ENCODE data around the gene MRPL51.
"Not testable (repeated sequence)": the region's sequence is repeated elsewhere in the genome, so short reads cannot be mapped to it uniquely, and the experiment has no call there.

MRPL51 gene

GRCh38 chr12:6489449-6489848, 3.6 kb downstream of the MRPL51 start:
- in situ Hi-C loops (cut with MboI; ENCODE audit: low sequenced_read_pairs) = no loop called here

DNA sequence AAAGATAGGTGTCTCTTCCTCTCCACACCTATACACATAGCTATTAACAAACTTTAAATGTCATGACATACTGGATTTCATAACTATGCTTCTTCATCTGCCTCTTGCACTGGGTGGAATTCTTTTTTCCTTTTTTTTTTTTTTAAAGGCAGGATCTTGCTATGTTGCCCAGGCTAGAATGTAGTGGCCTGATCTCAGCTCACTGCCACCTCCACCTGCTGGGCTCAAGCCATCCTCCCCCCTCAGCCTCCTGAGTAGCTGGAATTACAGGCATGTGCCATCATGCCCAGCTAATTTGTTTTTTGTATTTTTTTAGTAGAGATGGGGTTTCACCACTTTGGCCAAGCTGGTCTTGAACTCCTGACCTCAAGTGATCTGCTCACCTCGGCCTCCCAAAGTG, 4.8 kb downstream of the MRPL51 start:
- in situ Hi-C loops (cut with MboI; ENCODE audit: low sequenced_read_pairs) = no loop called here

DNA sequence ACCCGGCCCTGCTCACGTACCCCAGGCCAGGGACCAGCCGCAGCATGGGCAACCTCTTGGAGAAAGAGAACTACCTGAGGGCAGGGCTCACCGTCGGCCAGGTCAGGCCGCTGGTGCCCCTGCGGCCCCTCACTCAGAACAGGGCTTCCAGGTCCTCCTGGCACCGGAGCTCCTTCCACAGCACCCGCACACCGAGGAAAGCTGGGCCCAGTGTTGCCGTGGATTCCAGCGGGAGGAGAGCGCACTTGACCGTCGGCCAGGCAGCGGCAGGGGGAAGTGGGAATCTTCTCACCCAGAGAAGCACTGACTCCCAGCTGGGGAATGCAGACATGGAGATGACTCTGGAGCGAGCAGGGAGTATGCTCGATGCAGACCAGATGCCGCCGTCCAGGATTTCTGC, 14.6 kb downstream of the MRPL51 start:
- in situ Hi-C loops (cut with MboI; ENCODE audit: low sequenced_read_pairs) = no loop called here

DNA sequence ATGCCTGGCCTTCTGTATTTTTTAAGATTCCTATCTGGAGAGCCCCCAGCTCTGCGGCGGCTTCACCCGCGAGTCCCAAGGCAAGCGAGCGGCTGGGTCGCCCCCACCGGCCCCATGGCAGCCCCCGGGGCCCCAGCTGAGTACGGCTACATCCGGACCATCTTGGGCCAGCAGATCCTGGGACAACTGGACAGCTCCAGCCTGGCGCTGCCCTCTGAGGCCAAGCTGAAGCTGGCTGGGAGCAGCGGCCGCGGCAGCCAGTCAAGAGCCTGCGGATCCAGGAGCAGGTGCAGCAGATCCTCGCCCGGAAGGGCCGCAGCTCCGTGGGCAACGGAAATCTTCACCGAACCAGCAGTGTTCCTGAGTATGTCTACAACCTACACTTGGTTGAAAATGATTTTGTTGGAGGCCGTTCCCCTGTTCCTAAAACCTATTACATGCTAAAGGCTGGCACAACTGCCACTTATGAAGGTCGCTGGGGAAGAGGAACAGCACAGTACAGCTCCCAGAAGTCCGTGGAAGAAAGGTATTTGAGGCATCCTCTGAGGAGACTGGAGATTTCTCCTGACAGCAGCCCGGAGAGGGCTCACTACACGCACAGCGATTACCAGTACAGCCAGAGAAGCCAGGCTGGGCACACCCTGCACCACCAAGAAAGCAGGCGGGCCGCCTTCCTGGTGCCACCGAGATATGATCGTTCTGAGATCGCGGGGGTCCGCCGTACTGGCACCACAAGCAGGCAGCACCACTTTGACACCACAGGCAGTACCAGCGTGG, 15.3 kb downstream of the MRPL51 start:
- in situ Hi-C loops (cut with MboI; ENCODE audit: low sequenced_read_pairs) = not testable (repeated sequence)

DNA sequence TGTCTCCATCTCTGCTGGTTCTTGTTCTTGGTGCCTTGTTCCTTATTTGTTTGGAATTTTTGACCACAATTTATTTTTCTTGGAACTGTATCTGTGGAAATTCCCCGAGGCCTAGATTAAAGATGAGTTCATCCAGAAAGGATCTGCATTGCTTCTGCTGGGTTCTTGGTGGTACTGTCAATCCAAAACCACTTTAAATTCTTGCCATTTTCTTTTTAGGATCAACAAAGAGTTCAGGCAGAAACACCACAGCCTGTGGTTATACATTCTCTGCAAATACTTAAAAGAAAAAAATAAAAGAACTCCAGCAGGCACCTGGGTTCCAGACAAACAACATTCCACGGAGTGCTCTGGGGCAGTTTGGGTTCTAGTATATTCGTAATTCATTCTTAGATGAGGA, 16.6 kb downstream of the MRPL51 start:
- in situ Hi-C loops (cut with MboI; ENCODE audit: low sequenced_read_pairs) = no loop called here

DNA sequence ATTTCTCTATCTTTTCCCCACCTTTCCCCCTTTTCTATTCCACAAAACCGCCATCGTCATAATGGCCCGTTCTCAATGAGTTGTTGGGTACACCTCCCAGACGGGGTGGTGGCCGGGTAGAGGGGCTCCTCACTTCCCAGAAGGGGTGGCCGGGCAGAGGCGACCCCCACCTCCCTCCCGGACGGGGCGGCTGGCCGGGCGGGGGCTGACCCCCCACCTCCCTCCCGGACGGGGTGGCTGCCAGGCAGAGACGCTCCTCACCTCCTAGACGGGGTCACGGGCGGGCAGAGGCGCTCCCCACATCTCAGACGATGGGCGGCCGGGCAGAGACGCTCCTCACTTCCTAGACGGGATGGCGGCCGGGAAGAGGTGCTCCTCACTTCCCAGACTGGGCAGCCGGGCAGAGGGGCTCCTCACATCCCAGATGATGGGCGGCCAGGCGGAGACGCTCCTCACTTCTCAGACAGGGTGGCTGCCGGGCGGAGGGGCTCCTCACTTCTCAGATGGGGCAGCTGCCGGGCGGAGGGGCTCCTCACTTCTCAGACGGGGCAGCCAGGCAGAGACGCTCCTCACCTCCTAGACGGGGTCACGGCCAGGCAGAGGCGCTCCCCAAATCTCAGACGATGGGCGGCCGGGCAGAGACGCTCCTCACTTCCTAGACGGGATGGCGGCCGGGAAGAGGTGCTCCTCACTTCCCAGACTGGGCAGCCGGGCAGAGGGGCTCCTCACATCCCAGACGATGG, 17.7 kb downstream of the MRPL51 start:
- in situ Hi-C loops (cut with MboI; ENCODE audit: low sequenced_read_pairs) = not testable (repeated sequence)

DNA sequence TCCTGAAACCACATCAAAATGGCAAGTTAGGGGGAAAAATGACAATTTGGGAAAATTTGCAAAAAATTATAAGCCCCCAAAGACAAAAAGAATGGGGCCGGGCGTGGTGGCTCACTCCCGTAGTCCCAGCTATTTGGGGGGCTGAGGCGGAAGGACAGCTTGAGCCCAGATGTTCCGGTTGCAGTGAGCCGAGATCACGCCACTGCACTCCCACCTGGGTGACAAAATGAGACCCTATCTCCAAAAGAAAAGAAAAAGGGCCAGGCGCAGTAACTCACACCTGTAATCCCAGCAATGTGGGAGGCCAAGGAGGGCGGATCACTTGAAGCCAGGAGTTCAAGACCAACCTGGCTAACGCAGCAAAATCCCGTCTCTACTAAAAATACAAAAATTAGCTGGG, 20.6 kb downstream of the MRPL51 start:
- in situ Hi-C loops (cut with MboI; ENCODE audit: low sequenced_read_pairs) = no loop called here

GRCh38 chr12:6471989-6472360, 21.1 kb downstream of the MRPL51 start:
- in situ Hi-C loops (cut with MboI; ENCODE audit: low sequenced_read_pairs) = no loop called here

- in situ Hi-C loops (cut with MboI; ENCODE audit: low sequenced_read_pairs) = no loop called here
Observed at GRCh38 chr12:6470375-6471163, 22.5 kb downstream of the MRPL51 start, which contains the start of gene VAMP1. VAMP1 (minus strand) TSS chr12:6470677; CDS start chr12:6470531, 146 bp downstream.

- in situ Hi-C loops (cut with MboI; ENCODE audit: low sequenced_read_pairs) = no loop called here
Observed at GRCh38 chr12:6469609-6470374, 23.3 kb downstream of the MRPL51 start.

- in situ Hi-C loops (cut with MboI; ENCODE audit: low sequenced_read_pairs) = no loop called here
Observed at GRCh38 chr12:6469092-6469491, 24.0 kb downstream of the MRPL51 start.

DNA sequence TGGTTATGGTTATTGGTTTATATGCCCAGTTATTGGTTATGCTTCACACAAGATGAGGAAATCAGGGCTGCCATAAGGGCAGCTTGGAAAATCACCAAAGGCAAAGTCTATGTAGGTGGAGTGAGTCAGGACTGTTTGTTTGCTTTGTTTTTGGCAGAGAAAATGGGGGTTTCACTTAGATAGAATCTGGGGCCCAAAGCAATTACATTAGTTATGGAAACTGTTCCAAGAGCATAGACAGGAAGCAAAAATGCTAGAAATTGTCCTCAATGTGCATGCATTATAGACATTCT, 24.8 kb downstream of the MRPL51 start:
- in situ Hi-C loops (cut with MboI; ENCODE audit: low sequenced_read_pairs) = no loop called here

DNA sequence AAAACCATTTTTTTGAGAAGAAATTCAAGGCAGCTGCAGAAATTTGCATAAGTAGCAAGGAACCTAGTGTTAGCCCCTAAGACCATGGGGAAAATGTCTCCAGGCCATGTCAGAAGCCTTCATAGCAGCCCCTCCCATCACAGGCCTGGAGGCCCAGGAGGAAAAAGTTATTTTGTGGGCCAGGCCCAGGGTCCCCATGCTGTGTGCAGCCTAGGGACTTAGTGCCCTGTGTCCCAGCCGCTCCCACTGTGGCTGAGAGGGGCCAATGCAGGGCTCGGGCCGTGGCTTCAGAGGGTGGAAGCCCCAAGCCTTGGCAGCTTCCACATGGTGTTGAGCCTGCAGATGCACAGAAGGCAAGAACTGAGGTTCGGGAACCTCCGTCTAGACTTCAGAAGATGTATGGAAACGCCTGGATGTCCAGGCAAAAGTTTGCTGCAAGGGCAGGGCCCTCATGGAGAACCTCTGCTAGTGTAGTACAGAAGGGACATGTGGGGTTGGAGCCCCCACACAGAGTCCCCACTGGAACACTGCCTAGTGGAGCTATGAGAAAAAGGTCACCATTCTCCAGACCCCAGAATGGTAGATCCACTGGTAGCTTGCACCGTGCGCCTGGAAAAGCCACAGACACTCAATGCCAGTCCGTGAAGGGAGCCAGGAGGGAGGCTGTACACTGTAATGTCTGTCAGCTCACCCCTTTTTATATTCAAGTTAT, 25.3 kb downstream of the MRPL51 start:
- in situ Hi-C loops (cut with MboI; ENCODE audit: low sequenced_read_pairs) = not testable (repeated sequence)

- in situ Hi-C loops (cut with MboI; ENCODE audit: low sequenced_read_pairs) = not testable (repeated sequence)
Observed at GRCh38 chr12:6466751-6467150, 26.3 kb downstream of the MRPL51 start.

GRCh38 chr12:6466184-6466573, 26.9 kb downstream of the MRPL51 start:
- in situ Hi-C loops (cut with MboI; ENCODE audit: low sequenced_read_pairs) = no loop called here

- in situ Hi-C loops (cut with MboI; ENCODE audit: low sequenced_read_pairs) = no loop called here
Observed at GRCh38 chr12:6465467-6466183, 27.4 kb downstream of the MRPL51 start.

- in situ Hi-C loops (cut with MboI; ENCODE audit: low sequenced_read_pairs) = no loop called here
Observed at GRCh38 chr12:6464531-6464930, 28.5 kb downstream of the MRPL51 start.

DNA sequence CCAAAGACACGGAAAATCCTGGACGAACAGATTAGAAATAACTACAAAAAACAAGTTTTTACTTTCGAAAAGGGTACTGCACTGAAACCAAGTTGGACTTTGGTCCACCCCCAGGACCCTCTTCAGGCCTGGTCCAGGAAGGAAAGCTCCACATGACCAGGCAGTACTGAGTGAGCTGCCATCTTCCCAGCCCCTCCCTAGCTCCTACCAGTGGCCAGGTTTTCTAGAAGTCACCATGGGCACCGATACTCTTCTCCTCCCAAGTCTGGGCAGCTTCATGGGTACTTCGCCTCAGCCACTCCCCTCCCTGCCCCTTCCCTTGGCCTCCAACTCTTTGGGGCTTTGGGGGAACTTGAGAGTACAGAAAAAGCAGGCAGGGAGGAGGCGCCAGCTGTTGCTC, 29.2 kb downstream of the MRPL51 start:
- in situ Hi-C loops (cut with MboI; ENCODE audit: low sequenced_read_pairs) = no loop called here

GRCh38 chr12:6463216-6463615, 29.8 kb downstream of the MRPL51 start:
- in situ Hi-C loops (cut with MboI; ENCODE audit: low sequenced_read_pairs) = no loop called here
